Measurements from ENCODE around the gene MBLAC2. TPM values are rescaled to one million over a fixed set of nuclear protein-coding genes. Genes with fewer than 3 reads are reported as not detected.

MBLAC2 gene
- total RNA-seq, 2 experiments from 2014 or later = 9.1 to 16.3 TPM

- Histone ChIP-seq H3K36me3 (ENCODE audit: insufficient read depth, low read length) (no peaks in the 10 kb centered on the region), H3K27ac (ENCODE audit: low read depth, low read length, poor library complexity, severe bottlenecking) (no peak overlapping the region), H3K79me2 (ENCODE audit: insufficient read depth, low read depth, low read length) (no peaks in the 10 kb centered on the region), H2AFZ (ENCODE audit: low read length) (no peak overlapping the region), H3K4me3 (ENCODE audit: low read depth, low read length, poor library complexity, severe bottlenecking) (no peak overlapping the region), H3K9me3 (ENCODE audit: low read length) (no peaks in the 10 kb centered on the region), H3K4me2 (ENCODE audit: low read length) (no peak overlapping the region), H4K20me1 (ENCODE audit: insufficient read depth, low read length) (no peaks in the 10 kb centered on the region), H3K4me1 (ENCODE audit: insufficient read depth, low read length, poor library complexity, severe bottlenecking) (no peaks in the 10 kb centered on the region), H3K9me2 (ENCODE audit: insufficient read depth, low read length) (no peaks in the 10 kb centered on the region)
- BruUV-seq (replicated peaks) = no TSS peak
- ChIA-PET POLR2A (interaction anchor here (0.6 to 2.3 kb wide), 5 partner anchors 36 to 582 kb away, joined by 3 to 6 read pairs (median 4); partner anchors contain the start of genes MBLAC2 and POLR3G), CTCF (ENCODE audit: unreplicated experiment) (no interaction called here)
- intact Hi-C loops (cut with micrococcal nuclease; ENCODE audit: unreplicated experiment) = loop anchor here (2.0 kb wide), 1 partner anchor 167 kb away; no protein-coding TSS in a partner anchor
- no peak for DNase-seq (ENCODE audit: low spot score)
- TF ChIP-seq EZH2phosphoT487 (IDR thresholded peaks at IDR 0.05; ENCODE audit: borderline replicate concordance, low read depth, low read length) (no peak), CTCF (conservative IDR thresholded peaks at IDR 0.05; ENCODE audit: low read length) (no peak)
Measured at GRCh38 chr5:90438100-90438499, 36.5 kb downstream of the MBLAC2 start.

- DNase-seq (ENCODE audit: low spot score) = no peak
- no peak for TF ChIP-seq EZH2phosphoT487 (IDR thresholded peaks at IDR 0.05; ENCODE audit: borderline replicate concordance, low read depth, low read length)
- TF ChIP-seq CTCF (conservative IDR thresholded peaks at IDR 0.05; ENCODE audit: low read length) = no peak
- H3K9me2 ChIP-seq (ENCODE audit: insufficient read depth, low read length) = no peaks in the 10 kb centered on the region
- no peak overlapping the region for H3K4me3 ChIP-seq (ENCODE audit: low read depth, low read length, poor library complexity, severe bottlenecking)
- H4K20me1 ChIP-seq (ENCODE audit: insufficient read depth, low read length) = no peaks in the 10 kb centered on the region
- ChIA-PET POLR2A (interaction anchor here (0.6 to 1.0 kb wide), 5 partner anchors 20 to 582 kb away, joined by 3 to 5 read pairs (median 3); no protein-coding TSS in a partner anchor), CTCF (ENCODE audit: unreplicated experiment) (no interaction called here)
- no peaks in the 10 kb centered on the region for H3K4me1 ChIP-seq (ENCODE audit: insufficient read depth, low read length, poor library complexity, severe bottlenecking)
- no peak overlapping the region for H2AFZ ChIP-seq (ENCODE audit: low read length)
- intact Hi-C loops (cut with micrococcal nuclease; ENCODE audit: unreplicated experiment) = loop anchor here (2.0 kb wide), 1 partner anchor 167 kb away; no protein-coding TSS in a partner anchor
- no peaks in the 10 kb centered on the region for H3K79me2 ChIP-seq (ENCODE audit: insufficient read depth, low read depth, low read length)
- H3K27ac ChIP-seq (ENCODE audit: low read depth, low read length, poor library complexity, severe bottlenecking) = no peak overlapping the region
- H3K36me3 ChIP-seq (ENCODE audit: insufficient read depth, low read length) = no peaks in the 10 kb centered on the region
- no TSS peak for BruUV-seq (replicated peaks)
- no peak overlapping the region for H3K4me2 ChIP-seq (ENCODE audit: low read length)
- H3K9me3 ChIP-seq (ENCODE audit: low read length) = no peaks in the 10 kb centered on the region
Measured at GRCh38 chr5:90437663-90438062, 36.9 kb downstream of the MBLAC2 start.

- Histone ChIP-seq H3K4me3 (ENCODE audit: low read depth, low read length, poor library complexity, severe bottlenecking) (no peak overlapping the region), H3K4me1 (ENCODE audit: insufficient read depth, low read length, poor library complexity, severe bottlenecking) (no peaks in the 10 kb centered on the region), H3K9me2 (ENCODE audit: insufficient read depth, low read length) (no peaks in the 10 kb centered on the region), H3K79me2 (ENCODE audit: insufficient read depth, low read depth, low read length) (no peaks in the 10 kb centered on the region), H3K36me3 (ENCODE audit: insufficient read depth, low read length) (no peaks in the 10 kb centered on the region), H3K27ac (ENCODE audit: low read depth, low read length, poor library complexity, severe bottlenecking) (no peak overlapping the region), H2AFZ (ENCODE audit: low read length) (no peak overlapping the region), H3K4me2 (ENCODE audit: low read length) (no peak overlapping the region), H4K20me1 (ENCODE audit: insufficient read depth, low read length) (no peaks in the 10 kb centered on the region), H3K9me3 (ENCODE audit: low read length) (no peaks in the 10 kb centered on the region)
- BruUV-seq (replicated peaks) = no TSS peak
- POLR2A ChIA-PET = no interaction called here
- CTCF ChIA-PET (ENCODE audit: unreplicated experiment) = no interaction called here
- intact Hi-C loops (cut with micrococcal nuclease; ENCODE audit: unreplicated experiment) = loop anchor here (5.0 kb wide), 1 partner anchor 297 kb away; no protein-coding TSS in a partner anchor
- DNase-seq (ENCODE audit: low spot score) = peak; percentile 55
- TF ChIP-seq EZH2phosphoT487 (IDR thresholded peaks at IDR 0.05; ENCODE audit: borderline replicate concordance, low read depth, low read length) = no peak
- TF ChIP-seq CTCF (conservative IDR thresholded peaks at IDR 0.05; ENCODE audit: low read length) = peak; percentile 89
Measured at GRCh38 chr5:90434116-90434714, 40.4 kb downstream of the MBLAC2 start.

Data from OCI-LY7 (cell line).